ENCODE data around the gene ARHGAP8.

The ARHGAP8 gene

GRCh38 chr22:44892803-44893730, 140.7 kb downstream of the ARHGAP8 start:
- no peak for DNase-seq (ENCODE audit: low read depth)
- no peak overlapping the region for H3K4me3 ChIP-seq (ENCODE audit: low read depth, low read length)
- TF ChIP-seq, protein P1, sequence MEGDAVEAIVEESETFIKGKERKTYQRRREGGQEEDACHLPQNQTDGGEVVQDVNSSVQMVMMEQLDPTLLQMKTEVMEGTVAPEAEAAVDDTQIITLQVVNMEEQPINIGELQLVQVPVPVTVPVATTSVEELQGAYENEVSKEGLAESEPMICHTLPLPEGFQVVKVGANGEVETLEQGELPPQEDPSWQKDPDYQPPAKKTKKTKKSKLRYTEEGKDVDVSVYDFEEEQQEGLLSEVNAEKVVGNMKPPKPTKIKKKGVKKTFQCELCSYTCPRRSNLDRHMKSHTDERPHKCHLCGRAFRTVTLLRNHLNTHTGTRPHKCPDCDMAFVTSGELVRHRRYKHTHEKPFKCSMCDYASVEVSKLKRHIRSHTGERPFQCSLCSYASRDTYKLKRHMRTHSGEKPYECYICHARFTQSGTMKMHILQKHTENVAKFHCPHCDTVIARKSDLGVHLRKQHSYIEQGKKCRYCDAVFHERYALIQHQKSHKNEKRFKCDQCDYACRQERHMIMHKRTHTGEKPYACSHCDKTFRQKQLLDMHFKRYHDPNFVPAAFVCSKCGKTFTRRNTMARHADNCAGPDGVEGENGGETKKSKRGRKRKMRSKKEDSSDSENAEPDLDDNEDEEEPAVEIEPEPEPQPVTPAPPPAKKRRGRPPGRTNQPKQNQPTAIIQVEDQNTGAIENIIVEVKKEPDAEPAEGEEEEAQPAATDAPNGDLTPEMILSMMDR (IDR thresholded peaks at IDR 0.05; ENCODE audit: control insufficient read depth, extremely low read depth, insufficient read depth): no peak

- H3K4me3 ChIP-seq (ENCODE audit: low read depth, low read length): no peak overlapping the region
- TF ChIP-seq, protein P1 (IDR thresholded peaks at IDR 0.05; ENCODE audit: control insufficient read depth, extremely low read depth, insufficient read depth): no peak
- DNase-seq (ENCODE audit: low read depth): no peak
Observed at GRCh38 chr22:44893731-44894080, 141.3 kb downstream of the ARHGAP8 start.

DNA sequence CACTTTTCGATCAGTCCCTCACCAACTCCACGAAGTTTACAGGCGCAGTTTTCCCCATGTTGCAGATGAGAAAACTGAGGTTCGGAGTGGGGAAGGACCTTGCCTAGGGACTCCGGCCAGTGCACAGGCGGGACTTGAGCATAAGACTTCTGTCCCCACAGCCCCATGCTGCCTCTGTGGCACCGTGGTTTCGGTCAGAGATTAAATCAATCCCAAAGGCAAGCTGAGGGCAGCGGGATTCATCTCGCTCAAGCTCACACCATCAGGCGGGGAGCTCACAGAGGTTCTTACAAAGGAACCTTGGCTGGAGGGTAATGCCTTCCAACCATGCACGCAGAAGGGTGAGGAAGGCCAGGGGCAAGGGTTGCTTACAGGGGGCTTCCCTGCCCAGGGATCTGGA, 141.9 kb downstream of the ARHGAP8 start:
- no peak for DNase-seq (ENCODE audit: low read depth)
- TF ChIP-seq, protein P1 (IDR thresholded peaks at IDR 0.05; ENCODE audit: control insufficient read depth, extremely low read depth, insufficient read depth): no peak

DNA sequence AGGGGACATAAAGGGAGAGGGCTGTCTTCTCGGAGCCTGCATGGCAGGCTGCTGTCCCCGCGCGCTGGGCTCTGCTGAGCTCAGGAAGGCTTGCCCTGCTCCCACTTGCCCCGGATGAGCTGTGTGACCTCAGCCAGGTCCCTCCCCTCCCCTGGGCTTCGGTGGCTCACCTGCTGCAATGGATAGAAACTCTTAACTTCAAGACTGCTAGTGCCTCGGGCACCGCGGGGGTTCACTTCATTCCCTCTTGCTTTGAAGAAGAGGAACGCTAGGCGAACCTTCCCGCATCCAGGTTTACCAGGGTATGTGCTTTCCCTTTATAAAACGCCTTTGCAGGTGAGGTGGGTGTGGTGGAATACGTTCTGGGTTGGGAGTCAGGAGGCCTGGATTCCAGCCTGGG, 142.4 kb downstream of the ARHGAP8 start:
- no peak for DNase-seq (ENCODE audit: low read depth)
- H3K4me3 ChIP-seq (ENCODE audit: low read depth, low read length): no peak overlapping the region
- TF ChIP-seq, protein P1 (IDR thresholded peaks at IDR 0.05; ENCODE audit: control insufficient read depth, extremely low read depth, insufficient read depth): no peak

More for the DNA sequence above, 141.9 kb downstream of the ARHGAP8 start:
- H3K4me3 ChIP-seq (ENCODE audit: low read depth, low read length): no peak overlapping the region

- DNase-seq (ENCODE audit: low read depth): no peak
- TF ChIP-seq, protein P1 (IDR thresholded peaks at IDR 0.05; ENCODE audit: control insufficient read depth, extremely low read depth, insufficient read depth): no peak
- no peak overlapping the region for H3K4me3 ChIP-seq (ENCODE audit: low read depth, low read length)
Observed at GRCh38 chr22:44895296-44896055, 143.1 kb downstream of the ARHGAP8 start.

DNA sequence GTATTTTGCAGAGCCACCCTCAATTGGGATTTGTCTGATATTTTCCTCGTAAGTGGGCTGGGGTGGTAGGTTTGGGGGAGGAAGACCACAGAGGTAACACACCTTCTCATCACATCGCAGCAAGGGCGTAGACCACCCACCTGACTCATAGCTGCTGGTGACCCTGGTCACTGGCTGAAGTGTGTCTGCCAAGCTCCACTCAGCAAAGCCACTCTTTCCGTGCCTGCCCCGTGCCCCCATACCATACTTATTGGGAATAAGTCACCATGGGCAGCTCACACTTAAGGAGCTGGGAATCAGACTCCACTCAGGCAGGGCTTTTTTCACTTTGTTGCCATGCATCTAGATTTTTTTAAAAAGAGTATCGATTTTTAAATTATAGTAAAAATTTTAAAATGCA, 145.9 kb downstream of the ARHGAP8 start:
- H3K4me3 ChIP-seq (ENCODE audit: low read depth, low read length): no peak overlapping the region
- DNase-seq (ENCODE audit: low read depth): no peak
- TF ChIP-seq, protein P1 (IDR thresholded peaks at IDR 0.05; ENCODE audit: control insufficient read depth, extremely low read depth, insufficient read depth): no peak

Data from LNCaP clone FGC (cell line).